Esophagus squamous epithelium (tissue), 5 donors: Measurements from ENCODE around the gene AP1S1. TPM values are rescaled to one million over a fixed set of nuclear protein-coding genes. Genes with fewer than 3 reads are reported as not detected.

Source experiments
- DNase-seq: peaks from one replicate; lab custom pipeline; 2025; lab: John Stamatoyannopoulos, UW
- H3K27ac ChIP-seq, 4 donors: fragments of 200-600 bp; sonication (generic); one replicate each; pipeline ENCODE4 v1.5.1; 2016 to 2019; ENCODE audit warnings: mild to moderate bottlenecking in 1 of 4
- H3K27me3 ChIP-seq, 4 donors: fragments of 200-600 bp; sonication (generic); 1 replicate in 3 of 4; 2 replicates in 1 of 4; pipeline versions ENCODE4 v1.5.1 to v1.6.0; 2017 to 2021; ENCODE audit warnings: antibody characterized with exemption in 1 of 4
- H3K36me3 ChIP-seq, 3 donors: fragments of 200-600 bp; sonication (generic); one replicate each; pipeline ENCODE4 v1.5.1; 2016 to 2019
- H3K4me1 ChIP-seq, 3 donors: fragments of 200-600 bp; sonication (generic); one replicate each; pipeline ENCODE4 v1.5.1; 2017 to 2019
- H3K4me3 ChIP-seq, 4 donors: fragments of 200-600 bp; sonication (generic); 1 replicate in 3 of 4; 2 replicates in 1 of 4; pipeline ENCODE4 v1.5.1; 2016 to 2019; ENCODE audit warnings: mild to moderate bottlenecking in 2 of 4, moderate library complexity in 1 of 4
- H3K9me3 ChIP-seq, 3 donors: fragments of 200-600 bp; sonication (generic); one replicate each; pipeline ENCODE4 v1.5.1; 2016 to 2019
- CTCF ChIP-seq, 6 experiments: fragments of 450-650 bp in 4 of 6; fragments of 200-600 bp in 2 of 6; sonication (generic) in 2 of 6; IDR thresholded peaks; one replicate each; pipeline ENCODE4 v1.5.1; 2016 to 2019; ENCODE audit warnings: antibody characterized with exemption in 6 of 6, mild to moderate bottlenecking in 4 of 6, moderate library complexity in 4 of 6
- POLR2A ChIP-seq, 4 donors: fragments of 450-650 bp; IDR thresholded peaks; one replicate each; pipeline ENCODE4 v1.6.1; 2017; ENCODE audit warnings: antibody characterized with exemption in 4 of 4, mild to moderate bottlenecking in 4 of 4, moderate library complexity in 3 of 4
- WGBS, 2 donors: methylation state at CpG; one replicate each; pipeline ENCODE4 v1.1.5; 2018; 5-methylcytosine and 5-hydroxymethylcytosine counted together
- intact Hi-C: fragments of 100-400 bp; cut with DNase I; formaldehyde crosslinking; loops from one replicate; pipeline ENCODE4 v1.15.0; 2022
- total RNA-seq, 4 donors: library from RNA; depleted of rRNA; stranded (reverse); fragments of >200 nt; gene quantifications; one replicate each; pipeline ENCODE4 v1.1.0, GENCODE V29; 2016
- donor health status: DM: yes; HTN: yes; CAD: no.

AP1S1 gene
- total RNA-seq, 4 donors from 2014 or later = 42.7 to 144 (median 64.3) TPM

- 78 to 82% methylated on average over 22 to 23 of the region's 32 CpGs for WGBS, 2 donors
Observed at GRCh38 chr7:101205901-101206664, 51.8 kb downstream of the AP1S1 start.

GRCh38 chr7:101206665-101207042, 52.4 kb downstream of the AP1S1 start:
- peaks cover 0 to 54% (median 9%) of the 10 kb centered on the region in 3 donors for H3K36me3 ChIP-seq
- intact Hi-C loops = no loop called here
- peaks cover 5 to 8% (median 7%) of the 10 kb centered on the region in 3 donors for H3K4me1 ChIP-seq

More at GRCh38 chr7:101205901-101206664, 51.8 kb downstream of the AP1S1 start:
- peaks cover 6 to 13% (median 10%) of the 10 kb centered on the region in 3 donors for H3K4me1 ChIP-seq
- H3K4me3 ChIP-seq = no peak overlapping the region
- no peaks in the 10 kb centered on the region for H3K9me3 ChIP-seq
- H3K27ac ChIP-seq = no peak overlapping the region
- H3K36me3 ChIP-seq = peaks cover 0 to 48% (median 9%) of the 10 kb centered on the region in 3 donors
- intact Hi-C loops = no loop called here
- peaks cover 0 to 36% (median 12%) of the 10 kb centered on the region in 4 donors for H3K27me3 ChIP-seq
- no peak for DNase-seq
- no peak for TF ChIP-seq CTCF (IDR thresholded peaks at IDR 0.05)
- no peak for TF ChIP-seq POLR2A (IDR thresholded peaks at IDR 0.05)

GRCh38 chr7:101207459-101207858, 53.2 kb downstream of the AP1S1 start:
- TF ChIP-seq CTCF (IDR thresholded peaks at IDR 0.05) (no peak), POLR2A (IDR thresholded peaks at IDR 0.05) (no peak)
- no peaks in the 10 kb centered on the region for H3K9me3 ChIP-seq
- H3K27me3 ChIP-seq = peaks cover 0 to 22% (median 3%) of the 10 kb centered on the region in 4 donors
- no peak overlapping the region for H3K27ac ChIP-seq
- H3K36me3 ChIP-seq = peaks cover 0 to 62% (median 9%) of the 10 kb centered on the region in 3 donors
- no peaks in the 10 kb centered on the region for H3K4me1 ChIP-seq
- intact Hi-C loops = no loop called here
- no peak overlapping the region for H3K4me3 ChIP-seq
- whole genome bisulfite sequencing, 2 donors = 89 to 90% methylated on average over 9 to 16 of the region's 17 CpGs
- no peak for DNase-seq

More at GRCh38 chr7:101206665-101207042, 52.4 kb downstream of the AP1S1 start:
- Histone ChIP-seq H3K9me3 (no peaks in the 10 kb centered on the region), H3K27ac (no peak overlapping the region), H3K27me3 (peaks cover 0 to 30% (median 10%) of the 10 kb centered on the region in 4 donors), H3K4me3 (no peak overlapping the region)
- TF ChIP-seq POLR2A (IDR thresholded peaks at IDR 0.05) (no peak), CTCF (IDR thresholded peaks at IDR 0.05) (no peak)
- no peak for DNase-seq
- WGBS, 2 donors = 85 to 87% methylated on average over 19 of the region's 19 CpGs

GRCh38 chr7:101208794-101209193, 54.5 kb downstream of the AP1S1 start:
- Histone ChIP-seq H3K9me3 (no peaks in the 10 kb centered on the region), H3K4me1 (no peaks in the 10 kb centered on the region), H3K27ac (no peak overlapping the region), H3K4me3 (no peak overlapping the region), H3K27me3 (peaks cover 0 to 9% (median 0%) of the 10 kb centered on the region in 4 donors), H3K36me3 (peaks cover 0 to 75% (median 9%) of the 10 kb centered on the region in 3 donors)
- 87% methylated on average over 8 to 9 of the region's 14 CpGs for WGBS, 2 donors
- no peak for DNase-seq
- intact Hi-C loops = no loop called here
- TF ChIP-seq CTCF (IDR thresholded peaks at IDR 0.05) (no peak), POLR2A (IDR thresholded peaks at IDR 0.05) (no peak)

GRCh38 chr7:101210143-101210542, 55.9 kb downstream of the AP1S1 start:
- TF ChIP-seq CTCF (IDR thresholded peaks at IDR 0.05) = no peak
- TF ChIP-seq POLR2A (IDR thresholded peaks at IDR 0.05) = no peak
- Histone ChIP-seq H3K27ac (no peak overlapping the region), H3K4me3 (no peak overlapping the region), H3K36me3 (peaks cover 0 to 87% (median 9%) of the 10 kb centered on the region in 3 donors), H3K4me1 (peaks cover 0 to under 1% (median 0%) of the 10 kb centered on the region in 3 donors), H3K27me3 (no peaks in the 10 kb centered on the region), H3K9me3 (no peaks in the 10 kb centered on the region)
- intact Hi-C loops = no loop called here
- no peak for DNase-seq
- 95% methylated on average over 4 of the region's 19 CpGs; no CpG with 5 or more reads in 1 of the 2 donors for WGBS, 2 donors
